GM21576 (cell line): ENCODE results near the gene SLC7A6OS.

Experiments used
- ATAC-seq: cut with Tn5 transposase; IDR thresholded peaks from one replicate; pipeline ENCODE4 v1.9.1; 2021; ENCODE audit warnings: mild to moderate bottlenecking, moderate library complexity; ENCODE audit not compliant: unreplicated experiment

SLC7A6OS gene

GRCh38 chr16:68257906-68258800 is 52.6 kb downstream of the SLC7A6OS start:
- ATAC-seq = no peak

GRCh38 chr16:68257251-68257905 is 53.4 kb downstream of the SLC7A6OS start:
- ATAC-seq = peak; percentile 45

- no peak for ATAC-seq
Observed at GRCh38 chr16:68255712-68256111, 55.0 kb downstream of the SLC7A6OS start.

- ATAC-seq = no peak
Observed at GRCh38 chr16:68253721-68254120, 57.0 kb downstream of the SLC7A6OS start.

- no peak for ATAC-seq
Observed at GRCh38 chr16:68252383-68252782, 58.4 kb downstream of the SLC7A6OS start.

GRCh38 chr16:68251832-68252231 is 58.9 kb downstream of the SLC7A6OS start:
- no peak for ATAC-seq

- no peak for ATAC-seq
Observed at GRCh38 chr16:68250951-68251350, 59.8 kb downstream of the SLC7A6OS start.

- ATAC-seq = no peak
Observed at GRCh38 chr16:68249371-68249770, 61.4 kb downstream of the SLC7A6OS start.
